Fibroblast of villous mesenchyme (primary cell): ENCODE measurements around the gene GPR26. TPM values are rescaled to one million over a fixed set of nuclear protein-coding genes. Genes with fewer than 3 reads are reported as not detected.

ENCODE experiments used
- DNase-seq: peaks from one replicate; pipeline ENCODE4 v3.0.0-alpha.2; 2010; ENCODE audit warnings: low read depth
- H3K4me3 ChIP-seq: 2 replicates; pipeline ENCODE4 v1.5.1; 2011; ENCODE audit warnings: low read depth, mild to moderate bottlenecking, low read length
- CTCF ChIP-seq: IDR thresholded peaks from 2 replicates; pipeline ENCODE4 v1.5.1; 2012; ENCODE audit warnings: low read depth, mild to moderate bottlenecking, low read length; ENCODE audit not compliant: insufficient read depth
- total RNA-seq: library from RNA; depleted of rRNA; stranded (reverse); fragments of >200 nt; gene quantifications from 2 replicates; pipeline ENCODE4 v1.2.3, GENCODE V29; 2012

GPR26 gene
- total RNA-seq, 1 donor: not detected

DNA sequence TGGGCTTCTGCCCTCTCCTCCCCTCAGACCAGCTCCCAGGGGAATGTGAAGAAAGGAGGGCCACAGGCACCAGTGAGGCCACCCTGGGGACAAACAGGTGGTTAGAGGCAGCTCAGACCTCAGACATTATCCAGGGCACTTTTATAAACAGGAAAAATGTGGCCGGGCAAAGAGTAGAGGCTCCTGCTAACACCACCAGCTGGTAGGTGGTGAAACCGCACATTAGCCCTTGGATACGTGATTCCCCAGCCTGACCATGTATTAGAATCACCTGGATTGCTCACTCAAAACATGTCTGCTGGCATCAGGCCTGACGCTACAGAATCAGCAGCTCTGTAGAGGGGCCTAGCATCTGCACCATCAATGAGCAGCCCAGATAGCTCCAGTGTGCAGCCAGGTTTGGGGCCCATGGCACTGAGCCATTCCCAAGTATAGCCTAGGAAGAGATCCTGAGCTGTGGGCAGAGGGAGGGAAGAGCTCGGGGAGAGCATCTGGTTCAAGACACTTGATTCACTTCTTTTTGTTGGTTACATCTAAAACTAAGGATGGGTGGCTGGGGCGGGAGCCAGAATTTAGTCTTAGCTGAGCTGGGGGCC, 37.1 kb downstream of the GPR26 start:
- no peak for DNase-seq
- H3K4me3 ChIP-seq: no peak overlapping the region
- no peak for TF ChIP-seq CTCF

DNA sequence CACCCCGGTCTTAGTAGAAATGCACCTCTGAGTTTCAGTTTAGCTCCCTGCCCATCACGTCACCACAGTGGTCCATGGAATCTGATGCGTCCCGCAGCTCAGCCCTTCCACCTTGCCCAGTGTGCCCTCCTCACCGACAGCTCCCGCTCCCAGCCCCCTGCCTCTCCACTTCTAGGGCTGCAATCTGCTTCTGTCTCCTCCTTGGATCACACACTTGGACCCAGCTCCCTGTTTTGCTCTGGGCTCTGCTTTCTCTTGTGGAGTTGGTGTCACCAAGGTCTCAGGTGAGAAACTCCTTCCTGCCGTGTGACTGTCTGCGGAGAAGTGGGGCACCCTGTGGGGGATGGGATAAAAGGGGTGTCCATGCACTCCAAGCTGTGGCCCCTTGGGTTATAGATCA, 37.9 kb downstream of the GPR26 start:
- H3K4me3 ChIP-seq: no peak overlapping the region
- no peak for DNase-seq
- TF ChIP-seq CTCF: no peak

GRCh38 chr10:123704812-123705211, 38.7 kb downstream of the GPR26 start:
- no peak for TF ChIP-seq CTCF
- H3K4me3 ChIP-seq: no peak overlapping the region
- no peak for DNase-seq

DNA sequence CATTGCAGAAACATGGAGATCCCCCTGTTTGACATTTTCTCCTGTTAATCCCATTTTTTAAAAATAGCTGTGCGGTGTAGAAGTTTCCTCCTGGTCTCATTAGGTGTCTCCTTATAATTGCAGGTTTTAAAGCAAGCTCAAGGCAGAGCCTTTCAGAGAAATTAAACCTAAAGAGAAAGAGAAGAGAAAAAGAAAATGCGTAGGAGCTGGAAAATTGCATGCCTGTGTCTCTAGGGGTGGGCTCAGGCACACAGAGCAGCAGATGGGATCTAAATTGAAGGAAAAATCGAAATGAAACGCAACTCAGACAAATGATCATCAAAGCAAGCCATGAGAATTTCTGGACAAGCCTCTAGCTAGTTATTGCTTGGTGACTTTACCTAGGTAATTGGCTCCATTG, 40.1 kb downstream of the GPR26 start:
- H3K4me3 ChIP-seq: no peak overlapping the region
- DNase-seq: no peak
- no peak for TF ChIP-seq CTCF

DNA sequence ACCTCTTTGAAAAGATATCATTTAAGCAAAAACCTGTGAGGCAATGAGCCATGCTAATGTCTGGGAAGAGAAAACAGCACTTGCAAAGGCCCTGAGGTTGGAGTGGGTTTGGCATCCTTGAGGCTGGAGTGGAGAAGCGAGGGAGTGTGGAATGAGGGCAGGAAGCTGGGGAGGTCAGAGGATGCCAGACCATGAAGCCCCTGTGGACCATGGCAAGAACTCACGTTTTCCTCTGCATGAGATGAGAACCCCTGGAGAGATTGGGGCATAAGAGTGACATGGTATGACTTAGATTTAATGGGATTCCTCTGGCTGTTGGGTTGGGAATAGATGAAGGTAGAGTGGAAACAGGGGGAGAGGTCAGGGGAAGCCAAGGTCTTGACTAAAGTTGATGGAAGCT, 49.4 kb downstream of the GPR26 start:
- no peak for DNase-seq
- TF ChIP-seq CTCF: no peak

GRCh38 chr10:123717336-123717735, 51.2 kb downstream of the GPR26 start:
- no peak for DNase-seq
- H3K4me3 ChIP-seq: no peak overlapping the region
- no peak for TF ChIP-seq CTCF

More for the DNA sequence above, 49.4 kb downstream of the GPR26 start:
- no peak overlapping the region for H3K4me3 ChIP-seq

DNA sequence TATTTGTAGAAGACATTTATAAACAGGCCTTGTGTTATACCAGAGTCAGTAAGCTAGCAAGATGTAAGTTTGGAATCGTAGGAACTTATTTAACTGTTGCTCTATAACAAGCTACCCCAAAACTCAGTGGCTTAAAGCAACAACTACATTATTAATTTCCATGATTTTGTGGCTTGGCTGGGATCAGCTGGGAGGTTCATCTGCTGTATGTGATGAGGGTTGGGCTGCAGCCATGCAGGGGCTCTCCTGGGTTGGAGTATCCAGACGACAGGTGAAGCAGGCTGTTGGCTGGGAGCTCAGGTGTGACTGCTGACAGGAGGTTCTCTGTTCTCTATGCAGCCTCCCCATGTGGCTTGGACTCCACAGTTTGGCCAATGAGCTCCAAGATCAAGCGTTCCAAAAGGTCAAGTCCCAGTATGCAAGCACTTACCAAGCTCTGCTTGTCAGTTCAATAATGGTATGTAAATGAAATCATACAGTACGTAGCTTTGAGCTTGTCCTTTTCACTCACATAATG, 52.4 kb downstream of the GPR26 start:
- no peak overlapping the region for H3K4me3 ChIP-seq
- DNase-seq: no peak
- no peak for TF ChIP-seq CTCF
